Endothelial cell of umbilical vein (primary cell): ENCODE results near the gene VIT. TPM values are rescaled to one million over a fixed set of nuclear protein-coding genes. Genes with fewer than 3 reads are reported as not detected.
A peak's percentile ranks its signal among the peaks of the same experiment; 100 is the strongest.

Source experiments
- BruUV-seq: library from RNA; stranded (reverse); fragments of 400-500 nt; replicated peaks from 2 replicates; lab custom pipeline; 2021; lab: Mats Ljungman, UMichigan
- CTCF ChIA-PET: fragments of 300-600, 350-600 bp; sonication (Branson Sonifier 250); formaldehyde crosslinking; loops from one replicate; lab custom pipeline; 2021; ENCODE audit warnings: antibody characterized with exemption, inconsistent platforms; lab: Charles Lee
- POLR2A ChIA-PET: fragments of 300-600, 350-600 bp; sonication (Branson Sonifier 250); formaldehyde crosslinking; loops from one replicate; lab custom pipeline; 2021; ENCODE audit warnings: antibody characterized with exemption, inconsistent platforms; lab: Charles Lee
- DNase-seq: peaks from one replicate; pipeline ENCODE4 v3.0.0-alpha.2; 2011; ENCODE audit warnings: low read depth, low spot score
- FAIRE-seq: peaks from 2 replicates; lab custom pipeline; 2011; peaks lifted over from hg19 to GRCh38; lab: Jason Lieb, UNC
- H2AFZ ChIP-seq: 2 replicates; pipeline ENCODE4 v1.6.0; 2012; ENCODE audit warnings: low read depth, low read length, control low read depth, inconsistent platforms
- H3K27ac ChIP-seq: 2 replicates; pipeline ENCODE4 v1.5.1; 2011; ENCODE audit warnings: low read depth, mild to moderate bottlenecking, control low read depth, low read length, moderate library complexity; ENCODE audit not compliant: insufficient read depth
- H3K27me3 ChIP-seq, 2 experiments: 2 replicates each; pipeline versions ENCODE4 v1.6.0 to v1.6.1; 2011; ENCODE audit warnings: low read length in 2 of 2, mixed read lengths in 1 of 2; ENCODE audit not compliant: control insufficient read depth in 2 of 2, insufficient read depth in 2 of 2
- H3K36me3 ChIP-seq, 2 experiments: 2 replicates in 1 of 2; 3 replicates in 1 of 2; pipeline ENCODE4 v1.5.1; 2011; ENCODE audit warnings: low read length in 2 of 2, mild to moderate bottlenecking in 1 of 2, moderate library complexity in 1 of 2; ENCODE audit not compliant: control insufficient read depth in 2 of 2, insufficient read depth in 2 of 2; ENCODE audit errors: extremely low read depth in 1 of 2
- H3K4me1 ChIP-seq: 3 replicates; pipeline ENCODE4 v1.5.1; 2011; ENCODE audit warnings: mild to moderate bottlenecking, low read length; ENCODE audit not compliant: control insufficient read depth, insufficient read depth; ENCODE audit errors: extremely low read depth
- H3K4me2 ChIP-seq: 2 replicates; pipeline ENCODE4 v1.6.1; 2011; ENCODE audit warnings: low read length, control low read depth, mixed read lengths; ENCODE audit not compliant: insufficient read depth
- H3K4me3 ChIP-seq, 3 experiments: fragments of 200-600 bp in 1 of 3; sonication (generic), shearing (Covaris generic) in 1 of 3; replicated peaks in 1 of 3; 2 replicates each; pipeline ENCODE4 v1.5.1; 2011 to 2016; ENCODE audit warnings: control low read depth in 3 of 3, low read length in 3 of 3, mild to moderate bottlenecking in 2 of 3, inconsistent platforms in 1 of 3, low read depth in 1 of 3, moderate library complexity in 1 of 3; ENCODE audit not compliant: insufficient read depth in 1 of 3
- H3K79me2 ChIP-seq: 2 replicates; pipeline ENCODE4 v1.6.0; 2012; ENCODE audit warnings: low read length, inconsistent platforms; ENCODE audit not compliant: control insufficient read depth, insufficient read depth
- H3K9ac ChIP-seq: replicated peaks from 2 replicates; pipeline ENCODE3; 2011; ENCODE audit warnings: low read length, control low read depth; ENCODE audit not compliant: insufficient read depth; ENCODE audit errors: extremely low read depth
- H3K9me1 ChIP-seq: replicated peaks from 3 replicates; pipeline ENCODE4 v1.6.0; 2011; ENCODE audit warnings: mild to moderate bottlenecking, low read length; ENCODE audit not compliant: control insufficient read depth, insufficient read depth; ENCODE audit errors: extremely low read depth
- H3K9me3 ChIP-seq: replicated peaks from 2 replicates; pipeline ENCODE4 v1.5.1; 2012; ENCODE audit warnings: low read length, inconsistent platforms; ENCODE audit not compliant: control insufficient read depth, insufficient read depth
- H4K20me1 ChIP-seq: replicated peaks from 2 replicates; pipeline ENCODE3; 2011; ENCODE audit warnings: mild to moderate bottlenecking, low read length; ENCODE audit not compliant: control insufficient read depth, insufficient read depth; ENCODE audit errors: extremely low read depth
- CTCF ChIP-seq, 2 donors: IDR thresholded peaks; 1 replicate in 1 of 2; 2 replicates in 1 of 2; pipeline ENCODE4 v1.5.1; 2011; ENCODE audit warnings: low read length in 2 of 2, mild to moderate bottlenecking in 2 of 2, moderate library complexity in 2 of 2, control low read depth in 1 of 2, inconsistent platforms in 1 of 2, low read depth in 1 of 2; ENCODE audit not compliant: insufficient read depth in 1 of 2; ENCODE audit errors: extremely low read depth in 1 of 2
- EZH2 ChIP-seq: IDR thresholded peaks from 2 replicates; pipeline ENCODE4 v1.6.1; 2012; ENCODE audit warnings: borderline replicate concordance, low read depth, mild to moderate bottlenecking, moderate library complexity, low read length, inconsistent platforms; ENCODE audit not compliant: severe bottlenecking
- FOS ChIP-seq: IDR thresholded peaks from 2 replicates; pipeline ENCODE4 v1.6.1; 2011; ENCODE audit warnings: mild to moderate bottlenecking, low read length, moderate library complexity, borderline replicate concordance; ENCODE audit not compliant: insufficient read depth
- GATA2 ChIP-seq: IDR thresholded peaks from 2 replicates; pipeline ENCODE4 v1.7.0; 2011; ENCODE audit warnings: low read depth, mild to moderate bottlenecking, moderate library complexity, mixed read lengths, low read length; ENCODE audit not compliant: insufficient read length, insufficient read depth
- JUN ChIP-seq: IDR thresholded peaks from 2 replicates; pipeline ENCODE4 v1.6.1; 2011; ENCODE audit warnings: borderline replicate concordance, low read depth; ENCODE audit not compliant: insufficient read length, insufficient read depth
- MAX ChIP-seq: IDR thresholded peaks from 2 replicates; pipeline ENCODE4 v1.6.1; 2011; ENCODE audit not compliant: insufficient read depth, insufficient read length
- MYC ChIP-seq: IDR thresholded peaks from one replicate; pipeline ENCODE4 v1.6.1; 2011; ENCODE audit warnings: mild to moderate bottlenecking, low read depth, low read length
- POLR2A ChIP-seq: IDR thresholded peaks from 2 replicates; pipeline ENCODE4 v1.6.1; 2012; ENCODE audit warnings: low read depth, mild to moderate bottlenecking, control low read depth, low read length
- POLR2AphosphoS5 ChIP-seq: IDR thresholded peaks from 2 replicates; pipeline ENCODE4 v1.6.1; 2012; ENCODE audit warnings: low read depth, mild to moderate bottlenecking, control low read depth, low read length, moderate library complexity; ENCODE audit not compliant: insufficient read depth
- dilution Hi-C: fragments of 300-500 bp; cut with MboI; formaldehyde crosslinking; loops from one replicate; pipeline ENCODE4 v1.15.0; 2019; ENCODE audit warnings: low sequenced_read_pairs; ENCODE audit not compliant: extremely low pct_ligation_motif_present
- intact Hi-C: fragments of 100-400 bp; cut with micrococcal nuclease; formaldehyde crosslinking; loops from one replicate; pipeline ENCODE4 v1.10.0; 2022
- polyA plus RNA-seq, 4 experiments: library from polyadenylated mRNA; depleted of rRNA in 3 of 4; stranded (reverse) in 3 of 4; unstranded in 1 of 4; fragments of >200 nt; gene quantifications; 2 replicates each; pipeline versions ENCODE4 v1.2.1 to v1.2.3, GENCODE V29; 2011 to 2012; ENCODE audit warnings: missing spikeins in 1 of 4
- total RNA-seq: library from RNA; stranded (reverse); gene quantifications from 2 replicates; pipeline ENCODE4 v1.2.3, GENCODE V29; 2021

Gene VIT
- total and polyA plus RNA-seq, 2 donors (not counting 3 experiments of a cell fraction or from before 2014, with no cell fraction given): 0.54 to 0.88 TPM

- Histone ChIP-seq H2AFZ (peak overlapping the region; percentile 14), H3K4me2 (no peak overlapping the region), H3K9me3 (no peaks in the 10 kb centered on the region), H3K4me1 (peaks cover 22% of the 10 kb centered on the region), H3K79me2 (no peaks in the 10 kb centered on the region), H3K4me3 (no peak overlapping the region), H4K20me1 (no peaks in the 10 kb centered on the region), H3K36me3 (no peaks in the 10 kb centered on the region), H3K27me3 (no peaks in the 10 kb centered on the region), H3K9me1 (no peaks in the 10 kb centered on the region), H3K9ac (no peak overlapping the region), H3K27ac (no peak overlapping the region)
- FAIRE-seq (peak; percentile 4), DNase-seq (peak; percentile 26)
- no peak for TF ChIP-seq CTCF (IDR thresholded peaks at IDR 0.05; ENCODE audit: extremely low read depth in 1 of 2, insufficient read depth in 1 of 2, low read depth in 1 of 2, low read length in 2 of 2)
- TF ChIP-seq POLR2A: no peak
- TF ChIP-seq FOS: peak; percentile 39
- peak; percentile 49 for TF ChIP-seq JUN
- no peak for TF ChIP-seq POLR2AphosphoS5
- TF ChIP-seq MYC: no peak
- no peak for TF ChIP-seq GATA2
- no peak for TF ChIP-seq EZH2
- TF ChIP-seq MAX: no peak
- dilution Hi-C loops (loop anchor here (25.0 kb wide), 1 partner anchor 148 kb away; no protein-coding TSS in a partner anchor), intact Hi-C loops (loop anchor here (10.0 kb wide), 1 partner anchor 1155 kb away; no protein-coding TSS in a partner anchor)
- ChIA-PET POLR2A (interaction anchor here (1.3 kb wide), 1 partner anchor 96 kb away, joined by 4 read pairs; no protein-coding TSS in a partner anchor), CTCF (interaction anchor here (1.0 to 1.3 kb wide), 3 partner anchors 13 to 132 kb away, joined by 3 read pairs; no protein-coding TSS in a partner anchor)
- no TSS peak for BruUV-seq
Observed at GRCh38 chr2:36659872-36660312, 36.6 kb upstream of the VIT start.
